H1 (cell line): Measurements from ENCODE around the gene FGF12. TPM values are rescaled to one million over a fixed set of nuclear protein-coding genes. Genes with fewer than 3 reads are reported as not detected.

ENCODE experiments used
- CTCF ChIA-PET: fragments of 300-600 bp; sonication (Branson Sonifier 250); formaldehyde crosslinking; loops from one replicate; lab custom pipeline; 2021; ENCODE audit not compliant: partially characterized antibody; lab: Charles Lee
- POLR2A ChIA-PET: fragments of 300-600 bp; sonication (Branson Sonifier 250); formaldehyde crosslinking; loops from one replicate; lab custom pipeline; 2021; ENCODE audit warnings: inconsistent platforms; ENCODE audit not compliant: partially characterized antibody; lab: Charles Lee
- DNase-seq, 2 experiments: peaks; one replicate each; pipeline versions ENCODE4 v3.0.0 to v3.0.0-alpha.2; 2010 to 2022; ENCODE audit warnings: low spot score in 2 of 2, low read depth in 1 of 2, mixed read lengths in 1 of 2
- FAIRE-seq: peaks from 2 replicates; lab custom pipeline; 2011; peaks lifted over from hg19 to GRCh38; lab: Jason Lieb, UNC
- H2AFZ ChIP-seq: 2 replicates; pipeline ENCODE4 v1.8.1; 2012; ENCODE audit warnings: low read length, inconsistent platforms
- H2AK5ac ChIP-seq: 2 replicates; pipeline ENCODE4 v1.6.1; 2013; ENCODE audit warnings: low read depth, low read length
- H2BK120ac ChIP-seq: replicated peaks from 2 replicates; pipeline ENCODE3; 2013; ENCODE audit warnings: low read depth, low read length, inconsistent platforms
- H2BK12ac ChIP-seq: 2 replicates; pipeline ENCODE4 v1.6.1; 2013; ENCODE audit warnings: low read depth, low read length
- H2BK15ac ChIP-seq: 2 replicates; pipeline ENCODE4 v1.6.1; 2013; ENCODE audit warnings: low read length
- H2BK20ac ChIP-seq: 2 replicates; pipeline ENCODE4 v1.6.1; 2013; ENCODE audit warnings: low read length
- H2BK5ac ChIP-seq: 2 replicates; pipeline ENCODE4 v1.6.1; 2013; ENCODE audit warnings: low read depth, low read length
- H3K14ac ChIP-seq: 2 replicates; pipeline ENCODE4 v1.6.1; 2013; ENCODE audit warnings: inconsistent platforms; ENCODE audit not compliant: insufficient read length
- H3K18ac ChIP-seq: 2 replicates; pipeline ENCODE4 v1.6.1; 2013; ENCODE audit warnings: low read length; ENCODE audit errors: extremely low read depth
- H3K23ac ChIP-seq: 2 replicates; pipeline ENCODE4 v1.6.1; 2013; ENCODE audit warnings: inconsistent platforms; ENCODE audit not compliant: insufficient read length
- H3K23me2 ChIP-seq: 2 replicates; pipeline ENCODE4 v1.6.1; 2013; ENCODE audit warnings: low read depth, low read length
- H3K27ac ChIP-seq: 2 replicates; pipeline ENCODE4 v1.6.1; 2011; ENCODE audit warnings: low read depth, low read length, inconsistent platforms
- H3K27me3 ChIP-seq, 4 experiments: replicated peaks in 1 of 4; 1 replicate in 1 of 4; 2 replicates in 3 of 4; pipeline versions ENCODE4 v1.6.1 to v1.8.1; 2011 to 2013; ENCODE audit warnings: low read length in 3 of 4, mild to moderate bottlenecking in 3 of 4, inconsistent platforms in 2 of 4, mixed read lengths in 2 of 4, moderate library complexity in 1 of 4; ENCODE audit not compliant: control insufficient read depth in 3 of 4, insufficient read depth in 3 of 4; ENCODE audit errors: extremely low read depth in 1 of 4
- H3K36me3 ChIP-seq, 4 experiments: 2 replicates each; pipeline versions ENCODE4 v1.6.1 to v1.8.1; 2011 to 2013; ENCODE audit warnings: mild to moderate bottlenecking in 4 of 4, low read length in 3 of 4, moderate library complexity in 2 of 4, control low read depth in 1 of 4, inconsistent platforms in 1 of 4; ENCODE audit not compliant: insufficient read depth in 4 of 4, control insufficient read depth in 2 of 4
- H3K4ac ChIP-seq: replicated peaks from 2 replicates; pipeline ENCODE3; 2013; ENCODE audit warnings: low read length, low read depth, mixed read lengths, inconsistent platforms; ENCODE audit not compliant: insufficient read length
- H3K4me1 ChIP-seq, 4 experiments: replicated peaks in 1 of 4; 1 replicate in 1 of 4; 2 replicates in 3 of 4; pipeline versions ENCODE4 v1.6.1 to v1.8.1; 2011 to 2013; ENCODE audit warnings: low read length in 3 of 4, inconsistent platforms in 2 of 4, mixed read lengths in 1 of 4; ENCODE audit not compliant: insufficient read depth in 4 of 4, control insufficient read depth in 3 of 4
- H3K4me2 ChIP-seq, 2 experiments: 2 replicates each; pipeline versions ENCODE4 v1.6.1 to v1.8.1; 2011 to 2013; ENCODE audit warnings: low read depth in 2 of 2, low read length in 2 of 2, control low read depth in 1 of 2, inconsistent platforms in 1 of 2, mild to moderate bottlenecking in 1 of 2; ENCODE audit not compliant: insufficient read depth in 1 of 2
- H3K4me3 ChIP-seq, 4 experiments: fragments of 200-600, 300-600 bp in 1 of 4; sonication (generic), shearing (Covaris generic), sonication (Bioruptor Twin) in 1 of 4; 2 replicates each; pipeline versions ENCODE4 v1.5.1 to v1.8.1; 2011 to 2016; ENCODE audit warnings: low read length in 4 of 4, low read depth in 3 of 4, control low read depth in 2 of 4, inconsistent platforms in 2 of 4, mild to moderate bottlenecking in 2 of 4, mixed read lengths in 1 of 4, moderate library complexity in 1 of 4; ENCODE audit not compliant: insufficient read depth in 2 of 4; ENCODE audit errors: extremely low read depth in 1 of 4
- H3K56ac ChIP-seq: replicated peaks from 2 replicates; pipeline ENCODE3; 2013; ENCODE audit warnings: low read depth, mild to moderate bottlenecking, mixed read lengths, low read length, inconsistent platforms; ENCODE audit not compliant: insufficient read length
- H3K79me1 ChIP-seq: 2 replicates; pipeline ENCODE4 v1.6.1; 2013; ENCODE audit warnings: low read depth, low read length, control low read depth
- H3K79me2 ChIP-seq, 2 experiments: 2 replicates each; pipeline versions ENCODE4 v1.6.1 to v1.8.1; 2012 to 2013; ENCODE audit warnings: low read length in 2 of 2, mild to moderate bottlenecking in 2 of 2, inconsistent platforms in 1 of 2; ENCODE audit not compliant: insufficient read depth in 2 of 2, control insufficient read depth in 1 of 2
- H3K9ac ChIP-seq, 4 experiments: replicated peaks in 1 of 4; 1 replicate in 1 of 4; 2 replicates in 3 of 4; pipeline versions ENCODE4 v1.6.1 to v1.8.1; 2011 to 2013; ENCODE audit warnings: low read depth in 3 of 4, low read length in 3 of 4, control low read depth in 2 of 4, mild to moderate bottlenecking in 2 of 4, moderate library complexity in 2 of 4, inconsistent platforms in 1 of 4; ENCODE audit errors: extremely low read depth in 1 of 4
- H3K9me3 ChIP-seq, 2 experiments: 2 replicates each; pipeline versions ENCODE4 v1.6.1 to v1.8.1; 2012 to 2013; ENCODE audit warnings: mild to moderate bottlenecking in 2 of 2, moderate library complexity in 2 of 2, control low read depth in 1 of 2, inconsistent platforms in 1 of 2, low read depth in 1 of 2, low read length in 1 of 2, mixed read lengths in 1 of 2; ENCODE audit not compliant: insufficient read depth in 2 of 2
- H4K20me1 ChIP-seq, 2 experiments: replicated peaks in 1 of 2; 2 replicates each; pipeline versions ENCODE3 to v1.8.1; 2011 to 2013; ENCODE audit warnings: inconsistent platforms in 2 of 2, low read length in 2 of 2, mild to moderate bottlenecking in 1 of 2; ENCODE audit not compliant: insufficient read depth in 2 of 2, control insufficient read depth in 1 of 2
- H4K5ac ChIP-seq: 2 replicates; pipeline ENCODE4 v1.6.1; 2013; ENCODE audit warnings: low read length, low read depth, mixed read lengths, inconsistent platforms; ENCODE audit not compliant: insufficient read length
- H4K8ac ChIP-seq: 2 replicates; pipeline ENCODE4 v1.8.0; 2013; ENCODE audit warnings: mild to moderate bottlenecking, moderate library complexity, low read length, inconsistent platforms; ENCODE audit not compliant: insufficient read depth; ENCODE audit errors: extremely low read depth
- H4K91ac ChIP-seq: replicated peaks from 2 replicates; pipeline ENCODE3; 2013; ENCODE audit warnings: low read length, mixed read lengths, inconsistent platforms; ENCODE audit not compliant: insufficient read length
- RAD21 ChIP-seq, 2 experiments: IDR thresholded peaks in 1 of 2; conservative IDR thresholded peaks in 1 of 2; 2 replicates each; pipeline ENCODE4 v1.6.1; 2011; ENCODE audit warnings: low read depth in 2 of 2, low read length in 2 of 2, improper control_type of control experiment in 1 of 2, inconsistent platforms in 1 of 2, mild to moderate bottlenecking in 1 of 2, moderate library complexity in 1 of 2
- TBP ChIP-seq: IDR thresholded peaks from 2 replicates; pipeline ENCODE4 v1.6.1; 2011; ENCODE audit warnings: low read depth, low read length, improper control_type of control experiment
- WGBS, 2 experiments: shearing (Covaris generic) in 1 of 2; methylation state at CpG; one replicate each; pipeline versions ENCODE4 v1.1.6 to v1.1.7; 2013 to 2015; ENCODE audit warnings: low lambda C conversion rate in 2 of 2, mixed read lengths in 2 of 2, inconsistent platforms in 1 of 2, low coverage in 1 of 2, missing lambda C conversion rate in 1 of 2; ENCODE audit not compliant: insufficient replicate concordance in 2 of 2, insufficient coverage in 1 of 2, insufficient read length in 1 of 2; ENCODE audit errors: extremely low coverage in 1 of 2, missing lambda C conversion rate in 1 of 2; 5-methylcytosine and 5-hydroxymethylcytosine counted together
- polyA plus RNA-seq, 7 experiments: library from polyadenylated mRNA; depleted of rRNA in 3 of 7; stranded (reverse) in 5 of 7; unstranded in 2 of 7; fragments of >200 nt in 5 of 7; fragments of 200-250 nt in 2 of 7; gene quantifications; 1 replicate in 5 of 7; 2 replicates in 1 of 7; 4 replicates in 1 of 7; pipeline versions ENCODE4 v1.2.1 to v1.2.3, GENCODE V29; 2011 to 2013; ENCODE audit warnings: missing spikeins in 2 of 7, mixed read lengths in 2 of 7
- total RNA-seq: library from RNA; stranded (reverse); fragmentation: NEBNext Ultra II Directional; extraction: Animal tissue kit (Norgen Biotek cat#: 25700); gene quantifications from 2 replicates; pipeline ENCODE4 v1.2.1, GENCODE V29; 2021

Gene FGF12
- total and polyA plus RNA-seq, 2 of the 8 experiments (the other 6 are each of a cell fraction or from before 2014, with no cell fraction given) = 4.1 to 16.6 TPM

- H2AK5ac ChIP-seq = no peak overlapping the region
- H3K4me2 ChIP-seq = no peak overlapping the region
- ChIA-PET CTCF (no interaction called here), POLR2A (no interaction called here)
- H2BK15ac ChIP-seq = no peak overlapping the region
- no peak overlapping the region for H3K9ac ChIP-seq
- H3K14ac ChIP-seq = no peak overlapping the region
- no peaks in the 10 kb centered on the region for H3K27me3 ChIP-seq
- H3K23ac ChIP-seq = no peak overlapping the region
- no peak overlapping the region for H4K8ac ChIP-seq
- no peak overlapping the region for H2BK20ac ChIP-seq
- no peak overlapping the region for H3K4ac ChIP-seq
- FAIRE-seq = no peak
- H4K5ac ChIP-seq = no peak overlapping the region
- H3K9me3 ChIP-seq = no peaks in the 10 kb centered on the region
- no peak overlapping the region for H3K27ac ChIP-seq
- no peak overlapping the region for H2BK5ac ChIP-seq
- H3K4me1 ChIP-seq = peaks cover 0 to 4% (median 0%) of the 10 kb centered on the region in 4 experiments; a peak in 2 of 7 replicates
- H3K18ac ChIP-seq = no peak overlapping the region
- no peak overlapping the region for H2BK12ac ChIP-seq
- H2AFZ ChIP-seq = no peak overlapping the region
- no peak overlapping the region for H4K91ac ChIP-seq
- DNase-seq = no peak
- no peak overlapping the region for H3K56ac ChIP-seq
- no peaks in the 10 kb centered on the region for H4K20me1 ChIP-seq
- no peak overlapping the region for H3K4me3 ChIP-seq
- H2BK120ac ChIP-seq = no peak overlapping the region
- no peaks in the 10 kb centered on the region for H3K36me3 ChIP-seq
- H3K23me2 ChIP-seq = no peaks in the 10 kb centered on the region
- H3K79me1 ChIP-seq = no peaks in the 10 kb centered on the region; the same call in 1 of the 2 replicates
- H3K79me2 ChIP-seq = no peaks in the 10 kb centered on the region
- 61% methylated on average over 5 of the region's 5 CpGs; no CpG with 5 or more reads in 1 of the 2 experiments for WGBS, 2 experiments
- TF ChIP-seq TBP (no peak), RAD21 (IDR thresholded peaks at IDR 0.05 in 1 of 2, conservative IDR thresholded peaks at IDR 0.05 in 1 of 2; ENCODE audit: low read depth in 2 of 2, low read length in 2 of 2) (no peak)
Observed at GRCh38 chr3:192367616-192368015, 359.7 kb downstream of the FGF12 start.
